GM12878 (cell line): ENCODE measurements around the gene HEXIM2. TPM values are rescaled to one million over a fixed set of nuclear protein-coding genes. Genes with fewer than 3 reads are reported as not detected.

Source experiments
- ATAC-seq: fragments of 200-7000 bp; cut with Tn5 transposase; 3 replicates; pipeline ENCODE4 v1.9.1; 2020; ENCODE audit warnings: mild to moderate bottlenecking, moderate library complexity
- BruUV-seq: library from RNA; stranded (reverse); fragments of 400-500 nt; replicated peaks from 2 replicates; lab custom pipeline; 2021; lab: Mats Ljungman, UMichigan
- CTCF ChIA-PET: fragments of 300-600 bp; sonication (Branson Sonifier 250); formaldehyde crosslinking; extraction: SDS; loops from one replicate; lab custom pipeline; 2021; ENCODE audit warnings: inconsistent platforms; lab: Yijun Ruan, JAX
- POLR2A ChIA-PET: fragments of 350-600 bp; formaldehyde crosslinking; extraction: SDS; loops from one replicate; lab custom pipeline; 2021; ENCODE audit warnings: inconsistent platforms; lab: Charles Lee
- RAD21 ChIA-PET: fragments of 300-600 bp; sonication (Branson Sonifier 250); formaldehyde crosslinking; loops from one replicate; lab custom pipeline; 2023; ENCODE audit warnings: antibody characterized with exemption; ENCODE audit not compliant: unreplicated experiment; lab: Charles Lee
- SMC1A ChIA-PET: fragments of 300-600 bp; sonication (Branson Sonifier 250); formaldehyde crosslinking; loops from one replicate; lab custom pipeline; 2023; ENCODE audit not compliant: unreplicated experiment, uncharacterized antibody; lab: Charles Lee
- DNase-seq: peaks from one replicate; pipeline ENCODE4 v3.0.0-alpha.2; 2011; ENCODE audit warnings: low read depth, low spot score
- FAIRE-seq: peaks from 3 replicates; lab custom pipeline; 2011; peaks lifted over from hg19 to GRCh38; lab: Jason Lieb, UNC
- H2AFZ ChIP-seq: 2 replicates; pipeline ENCODE4 v1.6.0; 2011; ENCODE audit warnings: low read depth, low read length, control low read depth; ENCODE audit not compliant: control insufficient read depth
- H3K27ac ChIP-seq: 2 replicates; pipeline ENCODE4 v1.5.1; 2011; ENCODE audit warnings: control low read depth; ENCODE audit not compliant: control insufficient read depth, insufficient read depth
- H3K27me3 ChIP-seq, 2 experiments: replicated peaks in 1 of 2; 2 replicates each; pipeline versions ENCODE4 v1.6.0 to v1.6.1; 2011; ENCODE audit warnings: low read length in 1 of 2; ENCODE audit not compliant: control insufficient read depth in 2 of 2, insufficient read depth in 2 of 2
- H3K36me3 ChIP-seq, 2 experiments: 2 replicates each; pipeline ENCODE4 v1.5.1; 2011; ENCODE audit warnings: low read length in 1 of 2; ENCODE audit not compliant: control insufficient read depth in 2 of 2, insufficient read depth in 2 of 2
- H3K4me1 ChIP-seq: 2 replicates; pipeline ENCODE4 v1.6.1; 2011; ENCODE audit warnings: mild to moderate bottlenecking, low read length, moderate library complexity, mixed read lengths; ENCODE audit not compliant: control insufficient read depth, insufficient read depth
- H3K4me2 ChIP-seq: 2 replicates; pipeline ENCODE4 v1.6.0; 2011; ENCODE audit warnings: control low read depth; ENCODE audit not compliant: control insufficient read depth, insufficient read depth
- H3K4me3 ChIP-seq: fragments of 200-600 bp; sonication (generic); 2 replicates; pipeline ENCODE4 v1.5.1; 2016
- H3K79me2 ChIP-seq: 2 replicates; pipeline ENCODE4 v1.6.0; 2011; ENCODE audit warnings: low read length; ENCODE audit not compliant: control insufficient read depth, insufficient read depth
- H3K9ac ChIP-seq: 2 replicates; pipeline ENCODE4 v1.8.0; 2011; ENCODE audit warnings: low read length, control low read depth, mixed read lengths; ENCODE audit not compliant: control insufficient read depth, insufficient read depth
- H3K9me3 ChIP-seq: replicated peaks from 3 replicates; pipeline ENCODE4 v1.5.1; 2011; ENCODE audit warnings: mild to moderate bottlenecking, low read length; ENCODE audit not compliant: control insufficient read depth, insufficient read depth
- H4K20me1 ChIP-seq: 2 replicates; pipeline ENCODE4 v1.6.0; 2011; ENCODE audit not compliant: control insufficient read depth, insufficient read depth
- IKZF2 ChIP-seq, 2 experiments: fragments of 450-650 bp; IDR thresholded peaks; 2 replicates each; pipeline ENCODE4 v1.6.1; 2017; ENCODE audit warnings: mild to moderate bottlenecking in 2 of 2, moderate library complexity in 2 of 2
- KAT2A ChIP-seq: conservative IDR thresholded peaks from 2 replicates; pipeline ENCODE4 v1.6.1; 2011; ENCODE audit warnings: low read depth, low read length; ENCODE audit not compliant: control insufficient read depth
- SMC3 ChIP-seq: IDR thresholded peaks from 2 replicates; pipeline ENCODE4 v1.6.1; 2011; ENCODE audit warnings: low read length, improper control_type of control experiment, borderline replicate concordance
- YBX1 ChIP-seq: fragments of 450-650 bp; IDR thresholded peaks from 2 replicates; pipeline ENCODE4 v1.6.1; 2016; ENCODE audit warnings: antibody characterized with exemption
- YY1 ChIP-seq: IDR thresholded peaks from 2 replicates; pipeline ENCODE4 v1.6.1; 2011; ENCODE audit warnings: low read depth, mild to moderate bottlenecking, low read length
- WGBS: methylation state at CpG from one replicate; pipeline ENCODE4 v1.1.6; 2016; ENCODE audit warnings: low lambda C conversion rate; ENCODE audit not compliant: insufficient replicate concordance, insufficient coverage; ENCODE audit errors: missing lambda C conversion rate; 5-methylcytosine and 5-hydroxymethylcytosine counted together
- in situ Hi-C: fragments of 300-500 bp; cut with MboI; formaldehyde crosslinking; loops from 9 replicates; pipeline ENCODE4 v1.14.3; 2018; ENCODE audit warnings: mixed read lengths
- intact Hi-C: fragments of 100-400 bp; cut with micrococcal nuclease; formaldehyde crosslinking; loops from one replicate; pipeline ENCODE4 v1.14.2; 2022; ENCODE audit not compliant: unreplicated experiment
- polyA plus RNA-seq, 11 experiments: library from polyadenylated mRNA; depleted of rRNA in 4 of 11; unstranded in 6 of 11; stranded (reverse) in 5 of 11; fragments of >200 nt; fragmentation: Nextera tagmentation in 4 of 11; fragmentation: Illumina TruSeq in 1 of 11; extraction: Ambion mirVana in 4 of 11; extraction: Trizol in 1 of 11; gene quantifications; 1 replicate in 1 of 11; 2 replicates in 10 of 11; pipeline versions ENCODE4 v1.2.1 to v1.2.3, GENCODE V29; 2011 to 2016; ENCODE audit warnings: inconsistent platforms in 2 of 11, missing spikeins in 2 of 11, low read depth in 1 of 11
- total RNA-seq, 4 experiments: library from RNA; depleted of rRNA in 3 of 4; stranded (reverse); fragments of >200 nt in 3 of 4; fragmentation: Illumina TruSeq in 1 of 4; extraction: Trizol in 1 of 4; gene quantifications; 2 replicates each; pipeline versions ENCODE4 v1.2.1 to v1.2.3, GENCODE V29; 2013 to 2021
- TF ChIP-seq, protein P1 (sequence below): IDR thresholded peaks from 2 replicates; pipeline ENCODE4 v1.6.1; 2012; ENCODE audit warnings: low read depth, low read length, improper control_type of control experiment

Gene HEXIM2
- total and polyA plus RNA-seq, 10 of the 15 experiments (the other 5 are each of a cell fraction or from before 2014, with no cell fraction given), result 0.10 to 10.3 (median 6.4) TPM

- Histone ChIP-seq H2AFZ (peak overlapping the region; percentile 78), H4K20me1 (no peaks in the 10 kb centered on the region), H3K4me2 (peak overlapping the region; percentile 99), H3K27ac (peak overlapping the region; percentile 47), H3K9ac (peak overlapping the region; percentile 75), H3K9me3 (no peaks in the 10 kb centered on the region), H3K4me3 (peak overlapping the region; percentile 53), H3K79me2 (peaks cover 36% of the 10 kb centered on the region), H3K4me1 (peaks cover 8% of the 10 kb centered on the region), H3K36me3 (no peaks in the 10 kb centered on the region)
- WGBS, result 42% methylated on average over 9 of the region's 9 CpGs
- TSS peak; percentile 70 for BruUV-seq
- ChIA-PET POLR2A (interaction anchor here (0.6 to 6.6 kb wide), 12 partner anchors 9 to 154 kb away, joined by 3 to 239 read pairs (median 4); partner anchors contain the start of genes HEXIM1 and NMT1), CTCF (interaction anchor here (0.7 to 7.4 kb wide), 11 partner anchors 12 to 1939 kb away, joined by 3 to 199 read pairs (median 4); partner anchors contain the start of genes ACBD4 and HEXIM1), RAD21 (interaction anchor here (0.8 to 4.7 kb wide), 9 partner anchors 9 to 220 kb away, joined by 3 to 100 read pairs (median 5); partner anchors contain the start of genes ACBD4, HEXIM1 and MAP3K14)
- DNase-seq, result no peak
- FAIRE-seq, result no peak
- intact Hi-C loops (no loop called here), in situ Hi-C loops (no loop called here)
- TF ChIP-seq YY1, result peak; percentile 87
- TF ChIP-seq, protein P1, sequence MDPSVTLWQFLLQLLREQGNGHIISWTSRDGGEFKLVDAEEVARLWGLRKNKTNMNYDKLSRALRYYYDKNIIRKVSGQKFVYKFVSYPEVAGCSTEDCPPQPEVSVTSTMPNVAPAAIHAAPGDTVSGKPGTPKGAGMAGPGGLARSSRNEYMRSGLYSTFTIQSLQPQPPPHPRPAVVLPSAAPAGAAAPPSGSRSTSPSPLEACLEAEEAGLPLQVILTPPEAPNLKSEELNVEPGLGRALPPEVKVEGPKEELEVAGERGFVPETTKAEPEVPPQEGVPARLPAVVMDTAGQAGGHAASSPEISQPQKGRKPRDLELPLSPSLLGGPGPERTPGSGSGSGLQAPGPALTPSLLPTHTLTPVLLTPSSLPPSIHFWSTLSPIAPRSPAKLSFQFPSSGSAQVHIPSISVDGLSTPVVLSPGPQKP, result 0 out of 2 replicates have a peak, but pooled peaks have one; percentile 4
- peak in 1 of 2 experiments; percentile 5; a peak in 1 of 4 replicates for TF ChIP-seq IKZF2 (IDR thresholded peaks at IDR 0.05)
- TF ChIP-seq YBX1, result no peak
- TF ChIP-seq KAT2A, result no peak
- 0 out of 2 replicates have a peak, but pooled peaks have one; percentile 4 for TF ChIP-seq SMC3
- TF ChIP-seq, all 136 proteins: peak for 4
- H3K27me3 ChIP-seq, result no peaks in the 10 kb centered on the region
- no peak for ATAC-seq
- SMC1A ChIA-PET, result interaction anchor here (0.9 to 6.4 kb wide), 11 partner anchors 12 to 260 kb away, joined by 3 to 114 read pairs (median 5); partner anchors contain the start of genes ACBD4 and HEXIM1
Observed at GRCh38 chr17:45162025-45162687, 481 bp downstream of the HEXIM2 start.
